NCI-H2029 (cell line): ENCODE data around the gene LRP1B.

Experiments
- DNase-seq: peaks from one replicate; lab custom pipeline; 2025; lab: John Stamatoyannopoulos, UW

The LRP1B gene

DNA sequence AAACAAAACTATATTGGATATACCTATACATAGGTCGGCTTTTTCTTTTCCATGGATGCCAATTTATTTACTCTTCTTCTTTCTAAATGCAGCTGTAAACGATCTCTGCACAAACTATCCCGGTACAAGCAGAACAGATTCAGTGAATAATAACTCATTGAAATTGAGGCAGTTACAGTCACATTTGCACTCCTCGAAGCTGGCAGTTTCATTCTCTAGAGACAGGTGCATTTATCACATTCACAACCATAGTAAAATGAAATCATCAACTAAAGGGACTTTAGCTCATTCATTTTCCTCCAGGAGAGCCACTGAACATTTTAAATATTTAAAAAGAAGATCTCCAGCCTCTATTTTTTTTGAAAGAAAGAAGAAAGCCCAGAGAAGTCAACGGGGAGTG, 551.7 kb downstream of the LRP1B start:
- no peak for DNase-seq

DNA sequence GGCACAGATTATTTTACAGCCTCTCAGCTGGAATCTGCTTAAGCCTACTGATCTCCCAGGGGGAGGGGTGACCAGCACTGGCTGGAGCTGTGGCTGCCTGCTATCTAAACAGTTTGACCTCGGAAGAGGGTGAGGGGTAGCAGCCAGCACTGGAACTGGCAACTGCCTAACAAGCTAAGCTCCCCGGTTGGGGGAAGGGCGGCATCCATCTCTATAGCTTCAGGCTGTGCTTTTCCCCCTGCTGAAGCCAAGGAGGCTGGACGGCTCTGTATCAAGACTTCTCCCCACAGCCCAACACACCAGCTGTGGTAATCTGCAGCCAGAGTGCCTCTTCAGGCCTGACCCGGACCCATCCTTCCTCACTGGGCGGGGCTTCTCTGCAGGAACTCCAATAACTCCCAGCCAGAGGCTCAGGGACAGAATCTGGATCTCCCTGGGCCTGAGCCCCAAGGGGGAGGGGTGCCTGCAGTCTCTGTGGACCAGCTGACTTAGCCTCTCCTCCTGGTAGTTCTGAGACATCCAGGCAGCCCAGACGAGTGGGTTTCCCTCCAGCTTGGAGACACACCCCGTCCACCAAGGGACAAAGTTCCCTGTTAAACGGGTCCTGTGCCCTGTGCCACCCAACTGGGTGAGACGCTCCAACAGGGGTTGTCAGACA, 560.2 kb downstream of the LRP1B start:
- DNase-seq: no peak

DNA sequence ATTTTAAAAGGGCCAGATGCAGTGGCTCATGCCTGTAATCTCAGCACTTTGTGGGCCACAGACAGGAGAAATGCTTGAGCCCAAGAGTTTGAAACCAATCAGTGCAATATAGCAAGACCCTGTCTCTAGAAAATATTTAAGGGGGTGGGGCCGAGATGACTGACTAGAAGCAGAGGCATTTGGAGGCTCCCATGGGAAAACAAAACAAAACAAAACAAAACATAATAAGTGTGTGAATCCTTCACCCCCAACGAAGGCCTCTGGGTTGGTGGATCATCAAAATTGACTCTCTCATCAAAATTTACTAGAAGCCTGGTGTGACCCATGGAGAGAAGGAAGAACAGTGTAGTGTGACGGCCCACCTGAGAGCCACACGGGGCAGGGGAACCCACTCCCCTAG, 560.9 kb downstream of the LRP1B start:
- no peak for DNase-seq

DNA sequence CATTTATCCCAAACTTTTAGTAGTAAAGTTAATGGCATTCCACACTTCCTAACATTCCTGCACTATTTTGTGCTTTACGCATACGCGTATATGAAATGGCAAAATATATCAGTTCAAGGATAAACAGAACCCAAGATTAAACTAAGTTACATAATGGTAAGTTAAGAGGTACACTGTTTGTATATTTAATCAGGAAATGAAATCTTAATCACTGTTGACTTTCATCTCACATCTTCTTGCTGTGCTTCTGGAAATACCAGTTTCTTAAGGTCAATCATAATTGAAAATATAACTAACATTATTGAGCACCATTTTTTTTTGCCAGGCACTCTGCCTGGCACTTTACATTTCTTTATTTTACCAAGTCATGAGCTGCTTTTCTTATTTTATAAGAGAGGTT, 565.2 kb downstream of the LRP1B start:
- no peak for DNase-seq

DNA sequence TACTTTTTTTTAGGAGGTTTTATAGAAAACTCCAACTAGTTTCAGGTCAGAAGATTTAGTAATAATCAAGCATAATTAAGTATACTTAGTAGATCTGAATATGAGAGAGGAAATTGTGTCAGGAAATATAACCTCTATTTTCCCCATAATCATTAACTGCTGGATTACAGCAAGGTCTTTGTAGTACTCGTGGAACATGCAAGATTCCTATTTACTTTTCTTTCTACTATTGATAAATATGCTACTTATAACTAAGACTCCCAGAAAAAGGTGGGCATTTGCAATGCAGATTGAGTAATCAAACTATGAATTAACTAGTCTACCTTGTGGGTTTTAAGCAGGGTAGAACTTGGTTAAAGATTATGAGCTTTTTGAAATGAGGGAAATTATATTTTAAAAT, 570.1 kb downstream of the LRP1B start:
- no peak for DNase-seq

DNA sequence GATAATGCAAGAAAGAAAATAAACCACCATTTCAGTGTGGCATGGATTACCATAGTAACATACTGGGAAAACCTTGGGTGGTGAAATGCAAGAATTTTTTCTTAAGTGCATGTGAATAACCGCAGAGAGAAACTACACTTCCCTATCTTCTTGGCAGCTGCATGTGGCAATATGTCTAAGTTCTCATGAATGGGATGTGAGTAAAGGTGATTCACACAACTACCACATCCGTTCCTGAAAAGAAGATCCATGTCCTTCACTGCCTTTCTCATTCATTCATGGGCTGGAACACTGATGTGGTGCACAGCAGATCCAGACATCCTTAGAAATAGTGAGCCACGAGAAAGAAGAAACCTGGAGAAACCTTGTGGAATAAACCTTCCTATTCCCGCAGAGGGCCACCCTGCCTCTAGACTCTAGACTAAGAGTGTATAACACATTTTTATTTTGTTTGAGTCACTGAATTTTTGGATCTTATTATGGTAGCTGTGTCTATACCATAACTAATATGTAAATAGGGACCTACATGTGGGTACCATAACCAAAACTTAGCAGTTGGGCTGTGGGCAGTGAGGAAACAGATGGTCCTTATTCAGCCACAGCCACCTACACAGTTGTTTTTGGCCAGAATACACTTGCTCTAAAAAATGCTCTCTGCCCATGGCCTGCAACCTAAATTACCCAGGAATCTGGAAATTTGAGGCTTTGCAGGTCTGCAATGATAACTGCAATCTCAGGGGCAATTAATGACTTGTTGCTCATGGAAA, 573.3 kb downstream of the LRP1B start:
- no peak for DNase-seq

DNA sequence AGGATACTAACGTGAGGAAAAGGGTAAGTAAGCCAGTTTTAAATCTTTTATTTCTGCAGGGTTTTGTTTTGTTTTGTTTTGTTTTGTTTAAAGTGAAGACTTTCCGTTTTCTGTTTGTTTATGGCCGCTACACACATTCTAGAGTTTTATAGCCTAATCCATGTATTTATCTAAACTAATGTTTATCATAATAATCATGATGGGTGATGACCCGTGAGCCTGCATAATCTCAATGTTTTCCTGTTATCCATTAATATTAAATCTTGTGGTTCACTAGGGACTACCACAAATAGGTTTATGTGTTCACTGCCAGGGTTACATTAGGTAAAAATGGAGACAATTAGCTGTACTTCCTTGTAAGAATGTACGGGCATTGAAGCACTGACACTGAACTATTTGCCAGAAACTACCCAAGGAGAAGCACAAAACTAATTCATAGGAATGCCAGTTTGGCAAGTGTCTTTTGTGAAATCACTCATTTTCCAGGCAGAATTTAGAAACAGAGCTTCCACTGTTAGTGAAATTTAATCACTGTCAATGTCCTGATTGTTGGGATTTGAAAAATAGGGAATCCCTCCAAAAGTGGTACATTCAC, 574.8 kb downstream of the LRP1B start:
- DNase-seq: no peak

DNA sequence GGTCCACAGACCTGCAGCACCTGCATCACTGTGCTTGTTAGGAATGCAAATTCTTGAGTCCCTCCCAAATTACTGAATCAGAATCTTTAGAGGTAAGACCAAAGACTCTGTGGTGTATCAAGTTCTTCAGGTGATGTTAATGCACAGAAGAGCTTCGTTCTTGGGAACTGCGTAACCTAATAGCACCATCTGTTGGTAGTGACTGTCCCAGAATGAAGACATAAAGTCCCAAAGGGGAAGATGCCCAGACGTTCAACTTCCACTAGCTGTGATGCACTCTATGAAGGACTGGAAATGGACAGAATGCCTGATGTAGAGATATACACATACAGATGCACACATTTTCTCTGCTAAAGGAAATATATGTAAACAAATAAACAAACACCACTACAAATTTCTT, 576.0 kb downstream of the LRP1B start:
- no peak for DNase-seq

DNA sequence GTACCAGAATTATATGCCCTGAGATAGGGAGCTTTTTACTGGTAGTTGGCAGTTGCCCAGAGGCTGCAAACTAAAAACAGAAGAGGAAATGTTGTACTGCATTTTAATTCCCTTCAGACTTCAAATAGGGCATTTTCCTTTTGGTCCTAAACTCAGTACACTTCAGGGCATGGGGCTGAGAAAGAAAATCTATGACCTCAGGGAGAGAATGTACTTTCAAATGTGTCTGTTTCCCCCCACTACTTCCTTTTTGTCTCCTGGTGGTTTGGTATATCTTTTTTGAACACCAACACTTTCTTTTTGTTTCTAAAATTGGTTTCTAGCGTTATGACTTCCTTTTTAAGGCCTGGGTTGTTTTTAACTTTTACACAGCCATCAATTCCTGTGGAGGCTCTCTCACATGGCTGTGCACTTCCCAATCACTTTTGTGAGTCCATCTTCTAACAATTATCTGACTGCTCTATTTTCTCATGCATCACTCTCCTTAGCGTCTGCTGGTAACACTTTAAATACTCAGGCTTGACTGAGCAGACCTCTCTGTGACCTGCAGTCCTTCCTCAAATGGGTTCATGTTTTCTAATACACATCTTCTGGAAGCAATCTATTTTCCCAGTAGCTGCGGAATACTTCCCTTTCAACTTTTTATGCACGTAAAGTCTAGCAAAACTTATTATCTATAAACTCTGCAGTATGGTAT, 596.0 kb downstream of the LRP1B start:
- DNase-seq: no peak

DNA sequence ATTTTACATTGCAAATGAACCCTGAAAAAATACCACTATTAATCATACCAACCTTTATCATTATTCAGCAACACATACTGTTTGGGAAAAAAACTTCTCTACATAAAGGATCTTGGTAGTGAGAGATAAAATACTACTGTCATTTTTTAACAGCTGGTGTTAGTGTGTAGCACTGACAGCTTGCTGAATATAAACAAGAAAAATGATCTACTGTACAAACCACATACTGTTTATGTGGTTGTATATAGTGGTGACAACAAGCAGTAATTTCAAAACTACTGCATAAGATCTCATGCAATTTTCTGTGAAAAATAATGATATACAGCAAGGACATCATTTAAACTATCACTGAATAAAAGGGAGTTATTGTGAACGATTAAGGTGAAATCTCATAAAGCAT, 601.2 kb downstream of the LRP1B start:
- DNase-seq: no peak

DNA sequence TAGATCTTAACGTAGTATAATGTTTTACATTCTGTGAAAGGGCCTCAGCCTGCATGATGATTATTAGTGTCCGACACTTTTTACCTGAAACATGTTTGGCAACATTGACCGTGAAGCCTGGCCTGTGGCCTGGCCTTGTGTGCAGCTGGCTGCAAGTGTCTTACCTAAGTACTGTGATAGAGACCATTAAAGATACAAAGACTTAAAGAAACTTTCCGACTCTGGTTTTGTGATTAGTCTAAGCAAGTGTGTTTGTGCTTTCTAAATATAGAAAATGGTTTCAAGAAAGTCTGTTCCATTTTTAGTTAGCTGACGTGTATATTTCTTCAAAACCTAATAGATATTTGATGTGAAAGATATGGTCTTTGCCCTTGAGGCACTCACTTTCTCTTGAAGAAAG, 601.8 kb downstream of the LRP1B start:
- DNase-seq: no peak

DNA sequence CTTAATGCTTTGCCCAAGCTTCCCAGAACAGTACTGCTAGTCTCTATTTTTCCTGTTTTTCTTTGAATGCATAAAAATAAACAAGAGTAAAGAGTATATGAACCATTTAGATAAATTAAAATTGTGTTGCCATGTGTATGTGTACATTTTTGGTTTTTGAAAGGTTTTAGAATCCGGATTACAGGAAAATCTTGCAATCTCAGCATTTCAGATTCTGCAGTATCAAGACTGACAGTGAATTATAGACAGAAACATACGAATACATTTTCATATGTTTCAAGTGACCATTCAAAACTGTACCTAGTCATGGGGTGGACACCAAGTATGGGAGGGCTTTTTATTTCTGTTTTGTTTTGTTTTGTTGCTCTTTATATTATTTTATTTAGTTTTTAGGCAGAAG, 604.1 kb downstream of the LRP1B start:
- DNase-seq: no peak

DNA sequence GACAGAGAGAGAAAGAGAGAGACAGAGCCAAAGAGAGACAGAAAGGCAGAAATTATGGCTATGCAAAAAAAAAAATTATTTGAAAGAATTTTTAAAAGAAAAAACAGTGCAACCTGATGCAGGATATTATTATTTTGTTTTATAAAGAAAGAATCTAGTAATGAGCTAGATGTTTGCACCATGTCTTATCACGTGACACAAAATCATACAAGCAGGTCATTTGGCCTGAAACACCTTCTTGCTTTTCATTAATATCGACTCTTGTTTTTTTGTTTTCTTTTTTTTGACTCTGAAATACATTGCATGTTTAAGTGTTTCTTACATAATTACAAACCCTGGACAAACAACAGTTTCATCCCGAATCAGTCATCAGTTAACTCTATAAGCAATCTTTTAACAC, 606.0 kb downstream of the LRP1B start:
- DNase-seq: no peak

DNA sequence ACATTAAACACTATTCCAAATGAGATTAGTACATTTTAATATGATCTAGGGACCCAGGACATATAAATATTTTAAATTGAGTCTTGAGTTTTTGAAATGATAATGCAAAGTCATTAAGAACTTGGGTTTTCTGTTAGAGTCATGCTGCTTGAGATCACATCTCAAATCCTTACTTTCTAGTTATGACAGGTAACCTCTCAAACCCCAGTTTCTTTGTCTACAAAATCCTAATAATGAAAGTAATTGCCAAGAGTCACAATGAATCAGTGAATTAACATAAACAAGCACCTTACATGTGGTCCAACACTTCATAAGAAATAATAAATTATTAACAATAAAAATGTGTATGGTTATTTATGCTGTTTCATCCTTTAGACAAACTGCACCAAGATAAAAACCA, 607.6 kb downstream of the LRP1B start:
- DNase-seq: no peak

DNA sequence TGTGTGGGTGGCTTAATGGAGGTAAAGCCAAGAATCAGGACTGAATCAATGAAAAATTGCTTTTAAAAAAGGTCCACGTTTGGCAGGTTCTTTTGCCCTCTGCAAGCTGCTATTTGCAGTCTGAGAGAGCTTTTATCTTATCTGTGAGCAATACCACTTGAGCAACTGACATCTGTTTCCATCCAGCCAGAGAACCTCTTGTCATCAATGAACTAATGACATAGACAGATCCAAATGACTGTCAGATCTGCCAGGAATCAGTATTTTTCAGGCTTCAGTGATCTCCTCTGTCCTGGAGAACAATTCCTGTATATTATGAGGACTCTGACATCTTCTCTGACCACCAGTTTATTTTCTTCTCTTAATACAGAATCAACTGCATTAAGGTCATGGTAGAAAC, 608.1 kb downstream of the LRP1B start:
- DNase-seq: no peak

DNA sequence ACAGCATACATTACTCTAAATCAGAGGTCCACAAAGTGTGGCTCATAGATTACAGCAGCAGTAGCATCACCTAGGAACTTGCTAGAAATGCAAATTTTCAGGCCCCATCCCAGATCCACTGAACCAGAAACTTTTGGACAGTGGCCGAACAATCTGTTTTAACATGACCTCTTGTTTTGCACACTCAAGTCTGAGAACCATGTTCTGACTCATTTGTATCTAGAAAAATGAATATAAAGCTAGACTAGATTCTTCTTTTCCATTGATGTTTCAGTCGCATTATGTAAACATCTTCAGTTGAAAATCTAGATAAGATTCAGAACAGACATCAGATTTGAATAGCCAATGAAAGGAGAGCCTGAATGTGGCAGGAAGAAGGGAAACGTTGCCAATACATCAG, 608.8 kb downstream of the LRP1B start:
- no peak for DNase-seq

DNA sequence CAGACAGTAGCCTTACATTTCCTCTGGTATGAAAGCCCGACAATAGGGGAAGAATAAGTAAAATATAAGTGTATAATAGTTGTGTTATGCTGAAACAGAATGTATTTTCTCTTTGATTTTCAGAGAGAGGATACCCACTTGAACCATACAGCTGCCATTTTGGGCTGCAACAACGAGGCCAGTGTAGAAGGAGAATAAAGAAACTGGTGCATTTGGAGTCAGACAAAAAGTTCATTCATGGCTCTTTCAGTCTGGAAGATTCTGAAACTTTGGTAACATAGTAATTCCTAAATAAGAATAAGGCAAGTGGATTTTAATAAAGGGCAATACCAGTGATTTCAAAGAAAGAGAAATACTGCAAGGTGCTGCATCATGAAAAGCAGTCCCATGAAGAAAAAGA, 610.9 kb downstream of the LRP1B start:
- DNase-seq: no peak

DNA sequence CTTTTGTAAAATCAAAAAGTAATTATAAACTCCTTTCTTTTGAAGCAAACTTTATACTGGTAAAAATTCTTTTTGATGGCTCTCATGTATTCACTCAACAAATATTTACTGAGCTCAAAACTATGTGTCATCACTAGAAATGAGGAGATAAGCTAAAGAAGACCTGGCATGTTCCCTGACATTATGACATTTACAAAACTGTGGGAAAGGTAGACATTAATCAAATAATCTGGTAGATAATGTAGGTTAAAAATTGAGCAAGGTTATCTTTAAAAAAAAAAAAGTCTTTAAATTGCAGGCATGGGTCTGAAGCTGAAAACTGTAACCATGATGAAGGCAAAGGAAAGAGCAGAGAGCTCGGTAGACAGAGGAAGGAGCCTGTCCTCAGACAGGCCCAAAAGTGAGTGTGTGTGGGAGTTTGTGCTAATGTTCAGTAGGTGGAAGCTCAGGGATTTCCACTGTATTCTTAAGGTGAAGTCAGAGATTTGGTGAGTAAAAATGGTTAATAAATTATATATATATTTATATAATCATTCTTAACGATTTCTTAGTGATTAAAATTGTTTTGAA, 612.9 kb downstream of the LRP1B start:
- no peak for DNase-seq

DNA sequence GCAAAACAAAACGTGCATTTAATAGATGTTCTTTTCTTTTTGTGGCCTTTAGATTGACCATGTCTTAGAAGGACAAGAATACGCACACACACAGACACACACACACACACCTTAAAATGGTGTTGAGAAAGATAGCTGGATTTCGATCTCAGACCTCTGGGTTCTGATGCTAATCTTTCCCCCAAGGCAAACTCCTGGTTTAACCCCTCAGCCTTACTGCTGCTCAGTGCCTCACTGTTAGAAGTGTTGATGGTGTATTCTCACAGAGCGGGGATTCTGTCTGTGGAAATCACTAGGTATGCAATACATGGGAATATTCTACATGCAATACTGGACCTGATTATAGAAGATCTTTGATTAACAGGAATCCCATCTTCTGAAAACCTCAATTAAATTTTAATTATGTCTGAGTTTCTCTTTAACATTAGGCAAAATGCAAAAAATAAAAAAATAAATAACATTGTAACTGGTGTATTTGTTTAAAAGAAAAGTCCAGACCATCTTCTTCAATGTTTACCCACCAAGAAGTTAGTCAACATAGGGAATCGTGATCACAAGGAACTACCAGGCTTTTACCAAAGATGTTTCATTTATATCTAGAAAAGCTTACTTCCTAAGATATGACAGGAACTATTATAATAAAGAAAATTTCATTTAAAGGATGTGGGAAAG, 613.5 kb downstream of the LRP1B start:
- no peak for DNase-seq

DNA sequence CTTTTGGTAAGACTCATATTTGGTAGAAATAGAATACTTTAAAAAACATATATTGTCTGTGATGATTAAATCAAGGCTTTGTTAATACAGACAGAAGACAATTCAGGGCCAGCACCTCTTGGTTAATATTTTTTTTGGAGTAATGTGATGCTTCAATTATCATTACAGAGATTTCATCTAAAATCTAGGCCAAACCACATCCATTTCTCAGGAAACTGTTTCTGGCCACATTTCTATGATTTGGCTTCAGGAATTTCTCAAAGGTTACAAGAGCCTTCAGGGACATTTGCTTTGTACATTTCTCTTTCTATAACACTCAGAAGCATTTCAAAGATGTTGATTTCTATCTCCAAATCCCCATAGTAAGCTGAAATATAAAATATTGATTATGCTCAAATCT, 614.9 kb downstream of the LRP1B start:
- DNase-seq: no peak

DNA sequence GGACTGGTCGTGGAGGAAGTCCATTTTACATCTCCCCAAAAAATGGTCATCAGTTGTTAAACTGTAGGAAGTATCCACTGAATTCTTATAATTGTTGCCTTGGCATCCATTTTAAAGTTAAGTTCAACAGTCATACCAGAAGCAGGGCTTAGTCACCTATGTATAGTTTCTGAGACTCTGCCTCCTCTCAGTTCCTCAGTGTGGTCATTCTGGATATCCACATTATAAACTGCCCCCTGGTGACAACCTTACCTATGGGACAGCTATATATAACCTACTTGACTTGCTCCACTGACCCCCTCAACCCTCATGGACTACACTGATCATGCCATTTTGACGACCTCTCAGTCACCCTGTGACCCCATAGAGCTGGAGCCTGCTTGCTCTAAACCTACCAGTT, 617.0 kb downstream of the LRP1B start:
- DNase-seq: no peak
